Thyroid gland (tissue), 4 donors: Measurements from ENCODE around the gene ARL6IP6. TPM values are rescaled to one million over a fixed set of nuclear protein-coding genes. Genes with fewer than 3 reads are reported as not detected.

Experiments used
- DNase-seq, 2 donors: peaks; one replicate each; pipeline ENCODE4 v3.0.0-alpha.2; 2019
- H3K27ac ChIP-seq, 3 donors: fragments of 200-600 bp; sonication (generic); 1 replicate in 2 of 3; 2 replicates in 1 of 3; pipeline ENCODE4 v1.5.1; 2016 to 2019; ENCODE audit warnings: mild to moderate bottlenecking in 1 of 3, moderate library complexity in 1 of 3
- H3K27me3 ChIP-seq: fragments of 200-600 bp; sonication (generic); one replicate; pipeline ENCODE4 v1.5.1; 2019
- H3K36me3 ChIP-seq, 2 donors: fragments of 200-600 bp; sonication (generic); one replicate each; pipeline ENCODE4 v1.5.1; 2016 to 2019
- H3K4me1 ChIP-seq, 2 donors: fragments of 200-600 bp; sonication (generic); one replicate each; pipeline ENCODE4 v1.5.1; 2017 to 2019
- H3K4me3 ChIP-seq, 3 donors: fragments of 200-600 bp; sonication (generic); replicated peaks in 1 of 3; 1 replicate in 2 of 3; 2 replicates in 1 of 3; pipeline ENCODE4 v1.5.1; 2016; ENCODE audit warnings: mild to moderate bottlenecking in 1 of 3
- H3K9me3 ChIP-seq: fragments of 200-600 bp; sonication (generic); one replicate; pipeline ENCODE4 v1.5.1; 2017
- CTCF ChIP-seq, 6 experiments: fragments of 200-600 bp in 3 of 6; fragments of 450-650 bp in 3 of 6; sonication (generic) in 3 of 6; IDR thresholded peaks; one replicate each; pipeline ENCODE4 v1.5.1; 2016 to 2019; ENCODE audit warnings: antibody characterized with exemption in 6 of 6, mild to moderate bottlenecking in 2 of 6, inconsistent platforms in 1 of 6, moderate library complexity in 1 of 6
- POLR2A ChIP-seq, 2 donors: fragments of 450-650 bp; IDR thresholded peaks; one replicate each; pipeline ENCODE4 v1.6.1; 2017; ENCODE audit warnings: antibody characterized with exemption in 2 of 2, mild to moderate bottlenecking in 2 of 2, moderate library complexity in 1 of 2
- whole genome bisulfite sequencing, 2 donors: methylation state at CpG; one replicate each; pipeline ENCODE4 v1.1.5; 2017; 5-methylcytosine and 5-hydroxymethylcytosine counted together
- intact Hi-C: fragments of 100-400 bp; cut with DNase I; formaldehyde crosslinking; loops from one replicate; pipeline ENCODE4 v1.15.1; 2023
- total RNA-seq, 4 donors: library from RNA; depleted of rRNA; stranded (reverse); fragments of >200 nt; gene quantifications; one replicate each; pipeline ENCODE4 v1.2.3, GENCODE V29; 2016

Gene ARL6IP6
- total RNA-seq, 4 donors from 2014 or later: 12.4 to 19.9 (median 14.0) TPM

- Histone ChIP-seq H3K27ac (no peak overlapping the region), H3K4me3 (no peak overlapping the region), H3K27me3 (no peaks in the 10 kb centered on the region), H3K4me1 (no peaks in the 10 kb centered on the region), H3K36me3 (no peaks in the 10 kb centered on the region), H3K9me3 (no peaks in the 10 kb centered on the region)
- 46 to 71% methylated on average over 3 of the region's 3 CpGs for WGBS, 2 donors
- TF ChIP-seq POLR2A (IDR thresholded peaks at IDR 0.05) (no peak), CTCF (IDR thresholded peaks at IDR 0.05) (no peak)
- DNase-seq: no peak
- intact Hi-C loops: no loop called here
Measured at GRCh38 chr2:152791979-152792378, 73.6 kb downstream of the ARL6IP6 start.

GRCh38 chr2:152792974-152793373, 74.6 kb downstream of the ARL6IP6 start:
- Histone ChIP-seq H3K4me3 (no peak overlapping the region), H3K36me3 (no peaks in the 10 kb centered on the region), H3K4me1 (no peaks in the 10 kb centered on the region), H3K9me3 (no peaks in the 10 kb centered on the region), H3K27ac (no peak overlapping the region), H3K27me3 (no peaks in the 10 kb centered on the region)
- intact Hi-C loops: no loop called here
- TF ChIP-seq POLR2A (IDR thresholded peaks at IDR 0.05): no peak
- no peak for TF ChIP-seq CTCF (IDR thresholded peaks at IDR 0.05)
- no peak for DNase-seq
- WGBS, 2 donors: 59 to 74% methylated on average over 4 of the region's 4 CpGs

GRCh38 chr2:152796941-152797340, 78.5 kb downstream of the ARL6IP6 start:
- H3K36me3 ChIP-seq: no peaks in the 10 kb centered on the region
- H3K4me3 ChIP-seq: no peak overlapping the region
- intact Hi-C loops: no loop called here
- no peak for DNase-seq
- WGBS, 2 donors: 46 to 53% methylated on average over 1 of the region's 1 CpG
- H3K9me3 ChIP-seq: no peaks in the 10 kb centered on the region
- TF ChIP-seq CTCF (IDR thresholded peaks at IDR 0.05) (no peak), POLR2A (IDR thresholded peaks at IDR 0.05) (no peak)
- H3K27me3 ChIP-seq: no peaks in the 10 kb centered on the region
- H3K27ac ChIP-seq: no peak overlapping the region
- H3K4me1 ChIP-seq: no peaks in the 10 kb centered on the region

- WGBS, 2 donors: 92 to 97% methylated on average over 18 to 25 of the region's 29 CpGs
- H3K4me3 ChIP-seq: no peak overlapping the region
- H3K9me3 ChIP-seq: no peaks in the 10 kb centered on the region
- no peak overlapping the region for H3K27ac ChIP-seq
- H3K4me1 ChIP-seq: no peaks in the 10 kb centered on the region
- no peaks in the 10 kb centered on the region for H3K27me3 ChIP-seq
- TF ChIP-seq POLR2A (IDR thresholded peaks at IDR 0.05): no peak
- no peak for TF ChIP-seq CTCF (IDR thresholded peaks at IDR 0.05)
- intact Hi-C loops: no loop called here
- DNase-seq: no peak
- H3K36me3 ChIP-seq: no peaks in the 10 kb centered on the region
Measured at GRCh38 chr2:152804687-152805408, 86.4 kb downstream of the ARL6IP6 start.

GRCh38 chr2:152811916-152812315, 93.5 kb downstream of the ARL6IP6 start:
- H3K4me3 ChIP-seq: no peak overlapping the region
- intact Hi-C loops: no loop called here
- H3K4me1 ChIP-seq: no peaks in the 10 kb centered on the region
- H3K9me3 ChIP-seq: no peaks in the 10 kb centered on the region
- TF ChIP-seq POLR2A (IDR thresholded peaks at IDR 0.05) (no peak), CTCF (IDR thresholded peaks at IDR 0.05) (no peak)
- WGBS, 2 donors: 85 to 89% methylated on average over 3 of the region's 3 CpGs
- no peak overlapping the region for H3K27ac ChIP-seq
- no peaks in the 10 kb centered on the region for H3K27me3 ChIP-seq
- no peak for DNase-seq
- H3K36me3 ChIP-seq: no peaks in the 10 kb centered on the region

Other genes with a start within 250 kb of the ARL6IP6 start
- 100 to 1,000 TPM in 2 of 4 donors, 10 to 100 TPM in 2; 86.8 to 147 (median 102) TPM for gene PRPF40A, start 1.2 kb upstream of the ARL6IP6 start, total RNA-seq